ENCODE measurements around the gene BTN1A1. TPM values are rescaled to one million over a fixed set of nuclear protein-coding genes. Genes with fewer than 3 reads are reported as not detected.

Gene BTN1A1
- total RNA-seq, 1 donor from 2014 or later = 0.36 TPM

DNA sequence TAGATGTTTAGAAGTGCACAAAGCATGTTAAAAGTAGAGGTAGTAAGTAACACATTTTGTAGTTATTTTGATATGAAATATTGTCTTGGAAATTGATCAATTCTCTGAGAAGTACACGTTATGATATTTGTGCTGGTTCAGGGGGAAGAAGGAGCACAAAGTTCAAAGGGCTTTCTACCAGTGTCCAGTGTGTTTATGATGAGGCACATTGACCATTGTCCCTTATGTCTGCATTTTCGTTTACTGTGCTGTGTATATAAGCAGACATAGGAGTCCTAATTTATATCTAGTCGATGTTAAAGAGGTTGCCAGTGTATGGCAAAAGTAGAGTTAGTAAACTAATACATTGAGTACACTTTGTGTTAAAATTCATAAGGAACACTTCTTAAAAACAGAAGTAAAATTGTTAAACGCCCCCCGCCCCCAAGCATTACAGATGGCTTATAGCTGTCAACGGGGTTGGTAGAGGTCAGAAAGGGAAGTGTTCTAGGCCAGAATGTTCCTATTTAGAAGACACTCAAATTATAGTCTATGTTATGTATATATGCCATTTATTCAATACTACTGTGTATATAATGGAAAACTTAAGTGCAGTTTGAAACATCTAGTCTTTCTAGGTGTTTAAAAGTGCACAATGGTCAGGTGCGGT lies 24.7 kb downstream of the BTN1A1 start:
- Mint-ChIP-seq H3K27me3 (peaks cover 6% of the 10 kb centered on the region), H3K36me3 (no peaks in the 10 kb centered on the region), H3K27ac (no peak overlapping the region), H3K4me1 (ENCODE audit: unreplicated experiment) (peaks cover 22% of the 10 kb centered on the region), H3K4me3 (no peak overlapping the region), H3K9me3 (no peaks in the 10 kb centered on the region)
- no peak for DNase-seq (ENCODE audit: extremely low spot score, unreplicated experiment)
- TF ChIP-seq, protein P1, sequence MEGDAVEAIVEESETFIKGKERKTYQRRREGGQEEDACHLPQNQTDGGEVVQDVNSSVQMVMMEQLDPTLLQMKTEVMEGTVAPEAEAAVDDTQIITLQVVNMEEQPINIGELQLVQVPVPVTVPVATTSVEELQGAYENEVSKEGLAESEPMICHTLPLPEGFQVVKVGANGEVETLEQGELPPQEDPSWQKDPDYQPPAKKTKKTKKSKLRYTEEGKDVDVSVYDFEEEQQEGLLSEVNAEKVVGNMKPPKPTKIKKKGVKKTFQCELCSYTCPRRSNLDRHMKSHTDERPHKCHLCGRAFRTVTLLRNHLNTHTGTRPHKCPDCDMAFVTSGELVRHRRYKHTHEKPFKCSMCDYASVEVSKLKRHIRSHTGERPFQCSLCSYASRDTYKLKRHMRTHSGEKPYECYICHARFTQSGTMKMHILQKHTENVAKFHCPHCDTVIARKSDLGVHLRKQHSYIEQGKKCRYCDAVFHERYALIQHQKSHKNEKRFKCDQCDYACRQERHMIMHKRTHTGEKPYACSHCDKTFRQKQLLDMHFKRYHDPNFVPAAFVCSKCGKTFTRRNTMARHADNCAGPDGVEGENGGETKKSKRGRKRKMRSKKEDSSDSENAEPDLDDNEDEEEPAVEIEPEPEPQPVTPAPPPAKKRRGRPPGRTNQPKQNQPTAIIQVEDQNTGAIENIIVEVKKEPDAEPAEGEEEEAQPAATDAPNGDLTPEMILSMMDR (conservative IDR thresholded peaks at IDR 0.05) = no peak

DNA sequence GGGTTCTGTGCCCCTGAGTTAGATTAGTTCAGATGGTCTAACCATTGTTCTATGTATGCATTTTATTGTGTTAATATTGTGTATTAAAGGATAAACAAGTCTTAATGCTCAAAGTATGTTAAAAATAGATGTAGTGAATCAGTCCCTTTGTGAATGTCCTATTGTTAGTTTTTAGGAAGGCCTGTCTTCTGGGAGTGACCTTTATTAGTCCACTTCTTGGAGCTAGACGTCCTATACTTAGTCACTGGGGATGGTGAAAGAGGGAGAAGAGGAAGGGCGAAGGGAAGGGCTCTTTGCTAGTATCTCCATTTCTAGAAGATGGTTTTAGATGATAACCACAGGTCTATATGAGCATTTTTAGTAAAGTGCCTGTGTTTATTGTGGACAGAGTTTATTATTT lies 25.7 kb downstream of the BTN1A1 start:
- H3K27ac Mint-ChIP-seq = no peak overlapping the region
- H3K4me1 Mint-ChIP-seq (ENCODE audit: unreplicated experiment) = peaks cover 16% of the 10 kb centered on the region

DNA sequence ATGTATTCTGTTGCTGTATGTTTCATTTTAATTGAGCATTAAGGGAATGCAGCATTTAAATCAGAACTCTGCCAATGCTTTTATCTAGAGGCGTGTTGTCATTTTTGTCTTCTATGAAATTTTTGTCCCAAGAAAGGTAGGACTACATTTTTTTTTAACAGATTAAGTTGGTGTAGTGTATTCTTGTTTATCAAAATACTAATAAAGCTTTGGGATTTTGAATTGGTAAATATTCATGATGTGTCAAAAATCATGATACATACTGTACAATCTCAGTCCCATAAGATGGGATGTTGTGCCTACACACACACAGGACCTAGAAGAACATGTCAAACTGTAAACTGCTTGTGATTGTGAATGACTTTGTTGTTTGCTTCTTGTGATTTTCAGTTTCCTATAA lies 26.8 kb downstream of the BTN1A1 start:
- Mint-ChIP-seq H3K9me3 (no peaks in the 10 kb centered on the region), H3K27ac (no peak overlapping the region), H3K4me3 (no peak overlapping the region), H3K36me3 (no peaks in the 10 kb centered on the region), H3K4me1 (ENCODE audit: unreplicated experiment) (peaks cover 16% of the 10 kb centered on the region), H3K27me3 (no peaks in the 10 kb centered on the region)
- DNase-seq (ENCODE audit: extremely low spot score, unreplicated experiment) = no peak
- TF ChIP-seq, protein P1 (conservative IDR thresholded peaks at IDR 0.05) = no peak

More for the DNA sequence above, 25.7 kb downstream of the BTN1A1 start:
- TF ChIP-seq, protein P1 (conservative IDR thresholded peaks at IDR 0.05) = no peak
- DNase-seq (ENCODE audit: extremely low spot score, unreplicated experiment) = no peak
- peaks cover 6% of the 10 kb centered on the region for H3K27me3 Mint-ChIP-seq
- no peak overlapping the region for H3K4me3 Mint-ChIP-seq
- H3K9me3 Mint-ChIP-seq = no peaks in the 10 kb centered on the region
- H3K36me3 Mint-ChIP-seq = no peaks in the 10 kb centered on the region

DNA sequence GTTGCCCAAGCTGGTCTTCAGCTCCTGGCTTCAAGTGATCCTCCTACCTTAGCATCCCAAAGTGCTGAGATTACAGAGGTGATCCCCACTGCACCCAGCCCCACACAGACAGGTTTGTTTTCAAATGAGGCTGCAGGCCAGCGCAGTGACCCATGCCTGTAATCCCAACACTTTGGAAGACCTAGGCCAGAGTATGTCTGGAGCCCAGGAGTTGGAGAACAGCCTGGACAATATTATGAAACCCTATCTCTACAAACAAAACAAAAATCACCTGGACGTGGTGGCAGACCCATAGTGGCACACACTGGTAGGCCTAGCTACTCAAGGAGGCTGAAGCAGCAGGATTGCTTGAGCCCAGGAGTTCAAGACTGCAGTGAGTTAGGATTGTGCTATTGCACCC lies 30.1 kb downstream of the BTN1A1 start:
- Mint-ChIP-seq H3K27ac (no peak overlapping the region), H3K27me3 (peaks cover 5% of the 10 kb centered on the region), H3K9me3 (no peaks in the 10 kb centered on the region), H3K36me3 (no peaks in the 10 kb centered on the region), H3K4me3 (no peak overlapping the region), H3K4me1 (ENCODE audit: unreplicated experiment) (peaks cover 19% of the 10 kb centered on the region)
- TF ChIP-seq, protein P1 (conservative IDR thresholded peaks at IDR 0.05) = no peak
- no peak for DNase-seq (ENCODE audit: extremely low spot score, unreplicated experiment)

DNA sequence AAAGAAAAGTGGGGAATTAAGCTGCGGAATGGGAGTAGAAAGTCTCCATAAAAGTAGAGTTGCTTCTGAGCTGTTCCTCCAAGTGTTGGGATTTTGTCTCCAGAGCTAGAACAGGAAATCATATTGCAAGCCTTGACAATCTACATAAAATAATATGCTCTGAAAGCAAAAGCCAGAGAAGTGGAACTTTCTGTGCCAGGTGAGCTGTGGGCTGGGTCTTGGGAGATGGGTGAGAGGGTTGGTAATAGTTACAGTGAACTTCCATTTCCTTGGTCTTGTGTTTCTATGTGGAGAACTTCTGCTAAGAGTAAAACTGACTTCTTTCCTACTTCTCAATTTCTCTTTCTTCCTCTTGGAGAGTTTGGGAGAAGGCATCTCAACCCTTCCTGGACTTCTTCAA lies 31.8 kb downstream of the BTN1A1 start:
- H3K27ac Mint-ChIP-seq = peak overlapping the region; percentile 95
- peaks cover 19% of the 10 kb centered on the region for H3K4me1 Mint-ChIP-seq (ENCODE audit: unreplicated experiment)
- H3K36me3 Mint-ChIP-seq = no peaks in the 10 kb centered on the region
- TF ChIP-seq, protein P1 (conservative IDR thresholded peaks at IDR 0.05) = no peak
- DNase-seq (ENCODE audit: extremely low spot score, unreplicated experiment) = no peak
- H3K4me3 Mint-ChIP-seq = peak overlapping the region; percentile 96
- H3K27me3 Mint-ChIP-seq = peaks cover 5% of the 10 kb centered on the region
- no peaks in the 10 kb centered on the region for H3K9me3 Mint-ChIP-seq
